ENCODE measurements around the gene NEK8.
"Not testable (repeated sequence)": the region's sequence is repeated elsewhere in the genome, so short reads cannot be mapped to it uniquely, and the experiment has no call there.

NEK8 gene

DNA sequence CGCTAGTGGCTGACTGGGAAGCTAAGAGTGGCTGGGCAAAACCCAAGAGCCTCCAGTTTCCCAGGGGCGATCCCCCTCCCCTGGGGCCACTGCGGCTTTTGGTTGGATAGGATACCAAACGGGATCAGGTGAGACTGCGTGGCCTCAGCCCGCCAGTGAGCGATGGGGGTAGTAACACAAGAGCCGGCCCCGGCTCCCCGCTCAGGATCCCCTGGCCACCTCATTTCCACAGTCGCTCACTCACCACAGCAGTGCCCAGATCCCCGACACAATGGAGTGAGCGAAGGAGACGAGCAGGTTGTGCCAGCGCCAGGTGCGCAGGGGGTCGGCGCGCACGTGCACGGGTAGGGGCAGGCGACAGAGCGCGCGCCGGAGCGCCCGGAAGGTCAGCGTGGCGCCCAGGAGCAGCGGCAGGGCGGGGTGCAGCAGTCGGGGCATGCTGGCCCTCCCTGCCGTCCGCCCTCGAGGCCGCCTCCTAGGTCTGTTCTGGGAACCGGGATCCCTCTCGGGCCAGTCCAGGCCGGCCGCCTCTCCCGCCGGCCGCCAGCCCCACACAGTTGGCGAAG is 2.8 kb upstream of the NEK8 start:
- DNase-seq (ENCODE audit: low read depth) = no peak

DNA sequence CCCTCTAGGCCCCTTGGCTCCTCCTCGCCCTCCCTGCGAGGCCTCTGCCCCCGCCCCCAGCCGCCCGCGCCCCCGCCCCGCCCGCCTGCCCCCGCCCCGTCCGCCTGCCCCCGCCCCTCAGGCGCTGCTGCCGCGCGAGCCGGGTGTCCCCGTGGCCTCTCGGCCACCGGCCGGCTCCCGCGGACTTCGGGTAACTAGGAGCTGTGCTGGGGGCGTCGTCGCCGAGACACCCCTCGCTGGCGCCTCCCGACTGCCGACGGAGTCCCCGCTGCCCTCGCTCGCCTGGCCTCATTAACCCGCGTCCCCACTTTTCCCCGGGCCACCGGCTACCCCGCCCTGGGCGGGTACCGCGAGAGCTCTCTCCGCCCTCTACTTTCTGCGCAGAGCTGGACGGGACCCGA is 2.4 kb upstream of the NEK8 start, which contains the start of gene TLCD1:
Gene TLCD1, minus strand, starts transcription at position 8 of the 401 bp plus-strand sequence. CDS start 136 bp downstream, outside the sequence.
- DNase-seq (ENCODE audit: low read depth) = no peak

DNA sequence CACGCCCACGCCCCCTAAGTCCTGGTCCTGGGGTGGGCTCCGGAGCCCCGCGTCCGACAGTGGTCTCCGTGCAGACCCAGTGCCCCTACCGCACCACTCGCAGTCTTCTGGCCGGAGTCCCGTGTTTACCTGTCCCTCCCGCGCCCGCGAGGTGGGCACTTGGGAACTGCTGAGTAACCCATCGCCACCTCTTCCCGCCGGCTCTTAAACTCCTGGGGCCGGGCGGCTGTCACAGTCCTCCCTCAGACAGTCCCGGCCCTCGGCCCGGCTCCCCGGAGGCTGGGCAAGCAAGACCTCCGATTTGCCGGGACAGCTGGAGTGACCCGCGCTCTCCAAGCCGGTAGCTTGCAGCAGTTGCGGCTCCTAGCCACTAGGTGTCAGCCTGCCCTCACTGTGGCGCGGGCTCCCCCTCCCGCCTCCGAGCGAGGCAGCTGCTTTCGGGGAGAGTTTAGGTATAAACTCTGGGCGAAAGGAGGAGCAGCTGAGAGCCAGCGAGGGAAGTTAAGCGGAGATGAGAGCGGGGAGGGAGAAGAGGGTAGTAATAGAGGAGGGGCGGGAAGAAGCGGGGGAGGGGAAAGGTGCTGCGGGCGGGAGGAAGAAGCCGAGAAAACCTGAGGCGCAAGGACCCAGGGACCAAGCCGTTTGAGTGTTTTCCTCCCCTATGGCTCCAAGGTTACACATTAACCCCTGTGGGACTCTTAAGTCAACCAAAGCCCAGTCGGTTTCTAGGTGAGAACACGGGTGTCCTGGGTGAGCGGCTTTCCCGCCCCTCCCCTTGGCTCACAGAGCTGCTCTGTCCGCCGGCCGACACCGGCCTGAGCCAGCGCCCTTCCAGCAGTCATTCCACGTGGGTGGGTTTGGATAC is 1.7 kb upstream of the NEK8 start:
- DNase-seq (ENCODE audit: low read depth) = no peak

DNA sequence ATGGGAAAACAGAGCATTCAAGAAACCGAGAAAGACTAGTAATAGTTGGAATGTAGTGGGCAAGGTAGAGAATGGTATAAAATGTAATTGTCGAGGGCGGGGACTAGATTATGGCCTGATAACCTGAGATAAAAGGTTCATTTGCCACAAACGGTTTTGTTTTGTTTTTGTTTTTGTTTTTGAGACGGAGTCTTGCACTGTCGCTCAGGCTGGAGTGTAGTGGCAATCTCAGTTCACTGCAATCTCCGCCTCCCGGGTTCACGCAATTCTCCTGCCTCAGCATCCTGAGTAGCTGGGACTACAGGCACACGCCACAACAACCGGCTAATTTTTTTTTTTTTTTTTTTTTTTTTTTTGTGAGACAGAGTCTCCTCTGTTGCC is 1.4 kb downstream of the NEK8 start:
- no peak for DNase-seq (ENCODE audit: low read depth)

DNA sequence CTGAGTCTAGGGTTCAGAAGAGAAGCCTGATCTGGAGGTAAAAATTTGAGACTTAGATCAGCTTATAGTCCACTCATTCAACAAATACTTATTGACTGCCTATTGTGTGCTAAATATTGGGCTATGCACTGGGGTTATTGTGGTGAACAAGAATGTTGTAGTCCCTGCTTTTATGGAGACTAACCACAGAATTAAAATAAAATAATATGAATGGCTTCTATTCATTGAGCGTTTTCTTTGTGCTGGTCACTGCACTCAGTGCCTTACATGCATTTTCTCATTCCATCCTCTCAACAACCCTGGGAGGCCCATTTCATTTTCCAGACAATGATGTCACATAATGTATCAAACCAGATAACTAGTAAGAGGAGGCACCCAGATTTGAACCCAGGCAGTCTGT is 4.8 kb downstream of the NEK8 start:
- DNase-seq (ENCODE audit: low read depth) = no peak

DNA sequence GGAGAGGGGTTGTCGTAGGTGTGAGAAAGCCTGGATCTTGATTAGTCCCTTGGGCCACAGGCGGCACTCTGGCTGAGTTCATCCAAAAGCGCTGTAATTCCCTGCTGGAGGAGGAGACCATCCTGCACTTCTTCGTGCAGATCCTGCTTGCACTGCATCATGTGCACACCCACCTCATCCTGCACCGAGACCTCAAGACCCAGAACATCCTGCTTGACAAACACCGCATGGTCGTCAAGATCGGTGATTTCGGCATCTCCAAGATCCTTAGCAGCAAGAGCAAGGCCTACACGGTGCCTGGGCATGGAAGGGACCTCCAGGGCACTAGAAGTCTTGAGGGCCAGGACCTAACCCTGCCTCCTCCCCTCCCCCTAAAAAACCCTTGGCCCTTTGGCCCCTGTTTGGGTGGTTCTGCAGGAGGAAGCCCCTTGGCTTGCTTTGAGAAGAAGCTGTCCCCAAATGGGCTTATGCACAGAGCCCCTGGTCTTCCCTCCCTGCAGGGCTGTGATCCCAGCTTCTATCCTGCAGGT is 6.2 kb downstream of the NEK8 start:
- DNase-seq (ENCODE audit: low read depth) = no peak

DNA sequence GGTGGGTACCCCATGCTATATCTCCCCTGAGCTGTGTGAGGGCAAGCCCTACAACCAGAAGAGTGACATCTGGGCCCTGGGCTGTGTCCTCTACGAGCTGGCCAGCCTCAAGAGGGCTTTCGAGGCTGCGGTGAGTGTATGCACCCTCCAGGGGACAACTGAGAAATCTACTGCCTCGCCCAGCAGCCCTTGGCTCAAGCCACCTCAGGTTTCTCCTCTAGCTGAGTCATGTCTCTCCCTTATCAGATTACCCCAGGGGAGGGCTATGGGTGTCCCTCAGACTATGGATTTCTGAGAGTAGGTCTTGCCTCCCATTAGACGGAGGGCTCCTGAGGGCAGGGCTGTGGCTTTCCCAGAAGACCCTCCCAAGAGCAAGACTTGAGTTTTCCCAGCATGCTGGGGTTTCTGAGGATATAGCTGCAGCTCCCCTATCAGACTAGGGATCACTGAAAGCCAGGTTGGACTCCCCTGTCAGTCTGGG is 6.7 kb downstream of the NEK8 start:
- no peak for DNase-seq (ENCODE audit: low read depth)

DNA sequence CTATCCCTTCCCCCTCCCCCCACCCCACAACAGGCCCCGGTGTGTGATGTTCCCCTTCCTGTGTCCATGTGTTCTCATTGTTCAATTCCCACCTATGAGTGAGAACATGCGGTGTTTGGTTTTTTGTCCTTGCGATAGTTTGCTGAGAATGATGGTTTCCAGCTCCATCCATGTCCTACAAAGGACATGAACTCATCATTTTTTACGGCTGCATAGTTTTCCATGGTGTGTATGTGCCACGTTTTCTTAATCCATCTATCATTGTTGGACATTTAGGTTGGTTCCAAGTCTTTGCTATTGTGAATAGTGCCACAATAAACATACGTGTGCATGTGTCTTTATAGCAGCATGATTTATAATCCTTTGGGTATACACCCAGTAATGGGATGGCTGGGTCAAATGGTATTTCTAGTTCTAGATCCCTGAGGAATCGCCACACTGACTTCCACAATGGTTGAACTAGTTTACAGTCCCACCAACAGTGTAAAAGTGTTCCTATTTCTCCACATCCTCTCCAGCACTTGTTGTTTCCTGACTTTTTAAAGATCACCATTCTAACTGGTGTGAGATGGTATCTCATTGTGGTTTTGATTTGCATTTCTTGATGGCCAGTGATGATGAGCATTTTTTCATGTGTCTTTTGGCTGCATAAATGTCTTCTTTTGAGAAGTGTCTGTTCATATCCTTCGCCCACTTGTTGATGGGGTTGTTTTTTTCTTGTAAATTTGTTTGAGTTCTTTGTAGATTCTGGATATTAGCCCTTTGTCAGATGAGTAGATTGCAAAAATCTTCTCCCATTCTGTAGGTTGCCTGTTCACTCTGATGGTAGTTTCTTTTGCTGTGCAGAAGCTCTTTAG is 7.6 kb downstream of the NEK8 start:
- DNase-seq (ENCODE audit: low read depth) = not testable (repeated sequence)

DNA sequence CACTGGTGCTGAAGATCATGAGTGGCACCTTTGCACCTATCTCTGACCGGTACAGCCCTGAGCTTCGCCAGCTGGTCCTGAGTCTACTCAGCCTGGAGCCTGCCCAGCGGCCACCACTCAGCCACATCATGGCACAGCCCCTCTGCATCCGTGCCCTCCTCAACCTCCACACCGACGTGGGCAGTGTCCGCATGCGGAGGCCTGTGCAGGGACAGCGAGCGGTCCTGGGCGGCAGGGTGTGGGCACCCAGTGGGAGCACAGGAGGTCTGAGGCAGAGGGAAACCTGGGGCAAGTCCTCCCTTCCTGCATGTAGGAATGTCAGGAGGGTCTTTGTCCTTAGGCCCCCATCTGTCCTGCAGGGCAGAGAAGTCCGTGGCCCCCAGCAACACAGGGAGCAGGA is 8.7 kb downstream of the NEK8 start:
- no peak for DNase-seq (ENCODE audit: low read depth)

DNA sequence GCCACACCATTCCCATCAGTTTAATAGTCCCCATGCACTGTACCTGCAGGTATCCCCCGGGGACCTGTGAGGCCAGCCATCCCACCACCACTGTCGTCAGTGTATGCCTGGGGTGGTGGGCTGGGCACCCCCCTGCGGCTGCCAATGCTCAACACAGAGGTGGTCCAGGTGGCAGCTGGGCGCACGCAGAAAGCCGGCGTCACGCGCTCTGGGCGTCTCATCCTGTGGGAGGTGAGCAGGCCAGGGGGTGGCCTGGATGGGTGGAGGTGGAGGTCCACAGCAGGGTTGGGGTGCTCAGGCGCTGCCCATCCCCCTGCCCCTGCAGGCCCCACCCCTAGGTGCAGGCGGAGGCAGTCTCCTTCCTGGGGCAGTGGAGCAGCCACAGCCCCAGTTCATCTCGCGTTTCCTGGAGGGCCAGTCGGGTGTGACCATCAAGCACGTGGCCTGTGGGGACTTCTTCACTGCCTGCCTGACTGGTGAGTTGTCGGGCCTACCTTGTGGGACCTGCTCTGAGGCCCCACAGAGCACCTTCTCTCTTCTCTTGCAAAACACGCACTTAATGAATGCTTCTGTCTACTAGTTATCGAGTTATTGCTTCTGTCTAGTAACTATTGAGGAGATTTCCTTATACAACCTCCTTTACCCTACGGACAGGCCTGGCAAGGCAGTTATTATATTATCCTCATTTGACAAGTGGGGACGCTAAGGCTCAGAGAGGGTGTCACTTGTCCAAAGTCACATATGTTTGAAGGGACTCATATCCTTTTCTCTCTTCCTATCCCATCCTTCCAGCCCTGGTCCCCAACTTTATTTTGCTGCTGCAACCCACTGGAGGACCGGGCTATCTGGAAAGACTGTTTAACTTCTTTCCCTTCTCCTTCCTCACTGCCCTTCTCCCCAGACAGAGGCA is 9.4 kb downstream of the NEK8 start:
- DNase-seq (ENCODE audit: low read depth) = no peak

DNA sequence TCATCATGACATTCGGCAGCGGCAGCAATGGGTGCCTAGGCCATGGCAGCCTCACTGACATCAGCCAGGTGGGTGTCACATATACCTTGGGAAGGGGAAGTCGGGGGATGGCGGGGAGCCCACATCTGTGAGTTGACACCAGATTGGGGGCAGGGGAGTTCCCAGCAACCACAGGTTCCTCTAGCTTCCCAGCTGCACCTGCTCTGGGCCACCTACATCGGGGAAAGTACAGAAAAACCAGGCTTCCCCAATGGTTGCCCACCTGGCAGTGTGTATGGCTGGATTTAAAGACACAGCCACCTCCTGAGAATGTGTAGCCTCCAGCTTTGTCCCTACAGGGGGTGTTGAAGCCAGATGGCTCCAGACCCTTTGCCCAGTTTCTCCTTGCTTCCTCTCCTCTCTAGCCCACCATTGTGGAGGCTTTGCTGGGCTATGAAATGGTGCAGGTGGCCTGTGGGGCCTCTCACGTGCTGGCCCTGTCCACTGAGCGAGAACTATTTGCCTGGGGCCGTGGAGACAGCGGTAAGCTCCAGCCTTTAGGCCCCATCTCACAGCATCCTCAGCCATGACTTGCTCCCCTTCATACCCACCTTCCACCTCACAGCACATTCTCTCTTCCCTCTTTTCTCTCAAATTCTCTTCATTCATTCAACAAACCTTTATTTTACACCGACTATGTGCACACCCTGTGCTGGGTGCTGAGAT is 10.2 kb downstream of the NEK8 start:
- DNase-seq (ENCODE audit: low read depth) = no peak

DNA sequence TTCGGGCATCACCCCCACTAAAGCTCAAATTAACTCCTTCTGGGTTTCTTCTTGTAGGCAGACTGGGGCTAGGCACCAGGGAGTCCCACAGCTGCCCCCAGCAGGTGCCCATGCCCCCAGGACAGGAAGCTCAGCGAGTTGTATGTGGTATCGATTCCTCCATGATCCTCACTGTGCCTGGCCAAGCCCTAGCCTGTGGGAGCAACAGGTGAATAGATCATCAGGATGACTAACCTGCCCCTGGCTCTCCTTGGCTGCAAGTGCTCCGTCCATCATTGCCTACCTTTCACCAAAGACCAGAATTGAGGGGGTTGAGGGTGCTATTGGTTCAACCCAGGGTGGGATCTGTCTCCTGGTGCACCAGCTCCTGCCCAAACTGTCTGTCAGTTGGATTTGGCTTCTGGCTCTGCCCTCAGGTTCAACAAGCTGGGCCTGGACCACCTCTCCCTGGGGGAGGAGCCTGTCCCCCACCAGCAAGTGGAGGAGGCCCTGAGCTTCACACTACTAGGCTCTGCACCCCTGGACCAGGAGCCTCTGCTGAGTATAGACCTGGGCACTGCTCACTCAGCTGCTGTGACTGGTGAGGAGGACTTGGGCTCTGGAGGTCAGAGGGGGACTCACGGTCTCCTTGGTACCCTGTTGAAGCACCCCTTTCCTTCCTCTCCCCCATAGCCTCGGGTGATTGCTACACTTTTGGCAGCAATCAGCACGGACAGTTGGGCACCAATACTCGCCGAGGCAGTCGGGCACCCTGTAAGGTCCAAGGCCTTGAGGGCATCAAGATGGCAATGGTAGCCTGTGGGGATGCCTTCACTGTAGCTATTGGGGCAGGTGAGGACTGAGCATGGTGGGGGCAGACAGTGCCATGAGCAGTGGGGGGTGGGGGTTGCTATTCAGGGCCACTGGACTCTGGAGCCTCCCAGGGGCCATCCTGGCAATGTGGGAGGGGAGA is 12.1 kb downstream of the NEK8 start:
- no peak for DNase-seq (ENCODE audit: low read depth)

DNA sequence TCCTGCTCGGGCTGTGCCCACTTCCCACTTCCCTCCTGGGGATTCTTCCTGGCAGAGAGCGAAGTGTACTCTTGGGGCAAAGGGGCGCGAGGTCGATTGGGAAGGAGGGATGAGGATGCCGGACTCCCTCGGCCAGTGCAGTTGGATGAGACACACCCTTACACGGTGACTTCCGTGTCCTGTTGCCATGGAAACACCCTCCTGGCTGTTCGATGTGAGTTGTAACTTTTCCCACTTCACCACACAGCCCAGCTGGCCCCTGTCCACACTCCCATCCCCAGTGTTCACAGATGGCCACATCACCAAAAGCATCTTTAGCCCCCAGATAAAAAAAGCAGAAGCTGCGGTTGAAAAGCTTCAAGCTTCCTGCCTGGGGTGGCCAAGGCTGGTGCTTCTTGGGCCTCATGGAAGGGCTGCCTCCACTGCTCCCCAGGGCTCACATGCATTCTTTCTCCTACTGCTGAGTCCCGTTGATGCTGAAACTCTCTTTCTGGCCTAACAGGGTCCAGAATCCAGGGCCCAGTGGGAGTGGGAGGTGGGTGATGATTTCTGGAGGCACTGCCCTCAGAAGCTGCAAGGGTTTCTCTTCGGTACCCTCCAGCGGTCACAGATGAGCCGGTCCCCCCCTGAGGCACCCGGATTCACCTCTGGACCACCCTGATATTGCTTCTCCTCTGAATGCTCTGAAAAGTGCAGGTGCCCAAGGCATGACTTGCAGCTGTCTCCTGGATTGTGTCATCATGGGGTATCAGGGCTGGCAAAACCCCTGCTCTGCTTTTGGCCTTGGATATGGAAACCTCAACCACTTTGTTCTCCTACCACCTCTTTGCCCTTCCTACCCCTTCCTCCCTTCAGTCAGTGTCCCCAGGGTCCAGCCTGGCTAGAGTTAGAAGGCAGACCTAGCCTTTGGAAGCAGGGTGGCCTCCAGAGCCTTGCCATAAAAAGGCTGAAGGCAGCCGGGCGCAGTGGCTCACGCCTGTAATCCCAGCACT is 13.1 kb downstream of the NEK8 start:
- no peak for DNase-seq (ENCODE audit: low read depth)

DNA sequence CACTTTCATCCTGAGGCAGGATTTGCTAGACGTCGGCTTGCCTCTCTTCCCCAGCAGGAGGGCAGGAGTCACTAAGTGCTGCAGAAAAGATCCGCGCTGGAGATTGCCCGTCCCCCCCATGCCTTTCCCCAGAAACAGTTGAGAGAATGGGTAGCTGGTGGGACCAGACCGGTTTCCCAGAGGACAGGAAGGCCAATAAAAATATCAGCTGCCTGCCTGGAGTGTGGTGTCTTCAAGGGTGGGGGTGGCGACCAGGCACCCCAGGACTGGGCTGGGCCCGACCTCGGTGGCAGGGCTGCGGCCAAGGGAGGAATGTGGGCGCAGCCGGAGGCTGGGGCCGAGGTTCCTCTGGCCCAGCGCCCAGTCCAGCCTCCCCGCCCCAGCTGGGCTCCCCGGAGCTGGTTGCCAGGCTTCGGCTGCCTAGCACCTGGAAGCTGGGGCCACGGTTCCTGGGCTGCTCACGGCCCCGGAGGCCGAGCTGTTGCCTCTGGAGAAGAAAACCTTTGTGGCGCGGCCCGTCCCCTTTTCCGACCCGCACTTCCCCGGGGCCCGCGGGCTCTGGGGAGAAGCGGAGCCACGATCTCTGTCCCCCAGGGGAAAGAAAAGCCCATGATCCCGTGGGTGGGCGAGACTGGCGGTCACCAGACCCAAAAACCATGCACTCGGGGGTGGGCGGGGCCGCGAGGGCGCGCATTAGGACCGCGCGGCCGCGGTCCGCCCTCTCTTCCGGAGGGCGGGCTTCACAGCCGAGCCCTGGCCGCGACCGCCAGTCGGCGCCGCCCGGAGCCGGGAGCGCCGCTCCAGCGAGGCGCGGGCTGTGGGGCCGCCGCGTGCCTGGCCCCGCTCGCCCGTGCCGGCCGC is 14.9 kb downstream of the NEK8 start, which contains the start of gene TRAF4:
Gene TRAF4, plus strand, starts transcription at position 769 of the 861 bp plus-strand sequence. CDS start 102 bp downstream, outside the sequence.
- DNase-seq (ENCODE audit: low read depth) = no peak

DNA sequence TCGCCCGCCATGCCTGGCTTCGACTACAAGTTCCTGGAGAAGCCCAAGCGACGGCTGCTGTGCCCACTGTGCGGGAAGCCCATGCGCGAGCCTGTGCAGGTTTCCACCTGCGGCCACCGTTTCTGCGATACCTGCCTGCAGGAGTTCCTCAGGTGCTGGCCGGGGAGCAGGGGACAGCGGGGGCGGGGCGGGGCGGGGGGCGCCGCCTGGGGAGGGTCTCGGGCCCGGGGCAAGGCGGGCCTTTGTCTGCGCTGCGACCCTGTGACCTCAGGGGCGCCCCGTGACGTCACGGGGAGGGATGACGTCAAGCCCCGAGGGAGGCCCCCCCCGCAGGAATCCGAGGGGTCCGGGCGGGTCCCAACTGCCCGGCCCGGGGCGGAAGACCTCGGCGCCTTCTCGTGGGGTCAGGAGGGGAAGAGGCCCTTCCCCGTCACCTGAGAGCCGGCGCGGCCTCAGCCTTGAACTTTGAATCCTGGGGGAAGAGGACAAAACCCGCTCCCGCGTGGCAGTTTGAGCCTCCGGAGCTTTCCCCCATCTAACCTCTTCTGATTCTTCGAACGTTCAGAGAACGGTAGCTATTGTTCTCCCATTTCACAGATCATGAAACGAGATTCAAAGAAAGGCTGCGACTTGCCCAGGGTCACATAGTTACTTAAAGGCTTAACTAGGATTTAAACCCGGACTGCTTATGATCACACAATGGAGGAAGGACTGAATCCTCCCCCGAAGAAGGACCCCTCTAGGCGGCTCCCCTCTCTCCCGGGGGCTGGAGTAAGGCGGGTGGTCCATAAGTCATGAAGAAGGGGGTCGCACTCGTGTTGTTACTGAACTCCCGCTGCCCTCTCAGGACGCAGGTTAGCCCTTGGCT is 15.8 kb downstream of the NEK8 start:
- DNase-seq (ENCODE audit: low read depth) = no peak

Measured in HS-5 (cell line).